ENCODE measurements around the gene YRDC.

- TF ChIP-seq EZH2 (IDR thresholded peaks at IDR 0.05; ENCODE audit: insufficient read depth, poor library complexity, severe bottlenecking) (no peak), EZH2phosphoT487 (IDR thresholded peaks at IDR 0.05; ENCODE audit: insufficient read depth, low read depth) (no peak)
Measured at GRCh38 chr1:37851782-37852210, 43.8 kb upstream of the YRDC start.

Data from GM23248 (cell line).